NCI-H1436 (cell line): ENCODE results near the gene C13orf42.
"Not testable (repeated sequence)": the region's sequence is repeated elsewhere in the genome, so short reads cannot be mapped to it uniquely, and the experiment has no call there.

ENCODE experiments used
- DNase-seq: peaks from one replicate; lab custom pipeline; 2025; lab: John Stamatoyannopoulos, UW

C13orf42 gene

DNA sequence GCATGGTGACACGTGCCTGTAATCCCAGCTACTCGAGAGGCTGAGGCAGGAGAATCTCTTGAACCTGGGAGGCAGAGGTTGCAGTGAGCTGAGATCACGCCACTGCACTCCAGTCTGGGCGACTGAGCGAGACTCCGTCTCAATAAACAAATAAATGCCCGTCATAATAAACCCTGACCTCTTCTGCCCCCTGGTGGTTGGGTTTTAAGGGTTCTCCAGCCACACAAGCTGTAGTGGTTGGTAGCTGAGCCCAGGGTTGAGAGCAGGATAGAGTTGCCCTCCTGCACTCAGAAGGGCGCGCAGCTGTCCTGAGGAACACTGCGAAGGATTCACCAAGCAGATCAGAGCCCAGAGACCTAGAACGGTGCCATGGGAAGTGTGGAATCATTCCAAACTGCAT, 9.8 kb upstream of the C13orf42 start:
- DNase-seq, result peak; percentile 3

DNA sequence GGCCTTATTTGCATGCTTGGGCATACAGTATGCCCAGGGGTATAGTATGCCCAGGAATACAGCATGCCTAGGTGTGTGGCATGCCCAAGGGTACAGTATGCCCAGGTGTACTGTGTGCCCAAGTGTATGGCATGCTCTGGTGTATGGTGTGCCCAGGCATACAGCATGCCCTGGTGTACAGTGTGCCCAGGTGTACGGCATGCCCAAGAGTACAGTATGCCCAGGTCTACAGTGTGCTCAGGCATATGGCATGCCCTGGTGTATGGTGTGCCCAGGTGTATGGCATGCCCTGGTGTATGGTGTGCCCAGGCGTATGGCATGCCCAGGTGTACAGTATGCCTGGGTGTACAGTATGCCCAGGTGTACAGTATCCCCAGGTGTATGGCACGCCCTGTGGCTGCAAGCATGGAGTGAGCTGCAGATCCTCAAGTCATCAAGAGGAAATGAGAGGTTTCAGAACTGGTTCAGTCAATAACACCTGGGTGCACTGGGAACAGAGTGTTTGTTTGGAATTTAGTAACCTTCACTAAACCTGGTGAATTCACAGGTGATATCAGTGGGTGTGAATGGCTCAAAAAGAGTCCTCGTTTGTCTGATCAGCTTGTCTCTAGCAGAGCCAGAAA, 7.8 kb upstream of the C13orf42 start:
- no peak for DNase-seq

DNA sequence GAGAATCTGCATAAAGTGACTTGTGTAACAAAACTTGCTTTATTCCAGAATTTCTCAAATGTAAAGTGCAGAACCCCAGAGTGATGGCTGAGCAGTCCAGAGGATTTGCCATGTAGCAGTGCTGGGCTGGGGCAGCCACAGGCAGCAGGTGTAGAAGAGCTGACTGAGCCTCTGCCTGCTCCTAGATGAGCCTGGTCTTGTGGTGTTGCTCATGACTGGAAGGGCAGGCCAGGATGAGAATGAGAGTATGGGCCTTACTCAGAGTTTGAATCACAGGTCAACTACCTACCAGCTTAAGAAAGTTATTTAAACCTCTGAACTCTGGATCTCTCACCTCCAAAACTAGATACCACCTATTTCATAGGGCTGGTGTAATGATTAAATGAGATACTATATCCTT, 2.9 kb upstream of the C13orf42 start:
- DNase-seq, result no peak

DNA sequence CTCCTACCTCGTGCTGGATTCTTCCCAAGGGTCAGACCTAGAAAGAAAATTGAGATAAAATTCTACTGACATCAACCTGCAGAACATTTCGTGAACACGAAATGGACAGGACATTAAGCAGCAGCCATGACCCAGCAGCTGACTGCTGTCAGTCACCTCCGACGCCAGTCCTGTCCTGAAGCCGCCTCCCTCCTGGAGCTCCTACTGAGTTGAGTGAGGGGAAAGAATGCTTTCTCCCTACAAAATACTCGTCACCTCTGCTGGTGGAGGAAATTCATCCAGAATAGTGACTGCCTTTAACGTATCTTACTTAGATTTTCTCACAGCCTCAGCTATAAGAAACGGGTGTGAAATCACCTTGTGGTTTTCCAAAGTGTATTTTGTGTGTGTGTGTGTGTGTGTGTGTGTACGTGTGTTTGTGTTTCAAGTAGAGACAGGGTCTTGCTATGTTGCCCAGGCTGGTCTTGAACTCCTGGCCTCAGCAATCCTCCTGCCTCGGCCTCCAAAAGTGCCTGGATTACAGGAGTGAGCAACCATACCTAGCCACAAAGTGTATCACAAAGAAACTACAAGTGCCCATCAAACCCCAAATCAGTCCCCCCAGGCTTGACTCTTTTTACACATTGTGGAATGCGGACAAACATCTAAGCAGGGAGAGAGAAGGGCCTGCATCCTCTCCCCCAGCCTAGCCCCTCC, 2.3 kb upstream of the C13orf42 start:
- no peak for DNase-seq

DNA sequence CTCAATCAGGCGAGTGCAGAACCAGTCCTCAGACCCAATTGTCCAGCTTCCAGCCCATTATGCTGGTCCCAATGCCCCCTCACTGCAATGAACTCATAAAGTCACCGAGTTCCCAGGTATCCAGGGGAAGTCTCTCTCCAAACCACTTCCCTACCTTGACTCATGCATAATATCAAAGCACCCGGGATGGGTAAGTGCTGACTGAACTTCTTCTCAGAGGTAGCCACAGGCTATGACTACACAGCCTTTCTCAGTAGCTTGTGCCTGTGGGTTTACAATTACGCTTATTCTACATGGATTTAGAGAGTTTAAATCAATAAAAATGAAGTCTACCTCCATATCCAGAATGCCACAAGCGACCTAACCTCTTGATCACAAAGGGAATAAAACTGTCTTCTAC, 1.7 kb upstream of the C13orf42 start:
- DNase-seq, result no peak

DNA sequence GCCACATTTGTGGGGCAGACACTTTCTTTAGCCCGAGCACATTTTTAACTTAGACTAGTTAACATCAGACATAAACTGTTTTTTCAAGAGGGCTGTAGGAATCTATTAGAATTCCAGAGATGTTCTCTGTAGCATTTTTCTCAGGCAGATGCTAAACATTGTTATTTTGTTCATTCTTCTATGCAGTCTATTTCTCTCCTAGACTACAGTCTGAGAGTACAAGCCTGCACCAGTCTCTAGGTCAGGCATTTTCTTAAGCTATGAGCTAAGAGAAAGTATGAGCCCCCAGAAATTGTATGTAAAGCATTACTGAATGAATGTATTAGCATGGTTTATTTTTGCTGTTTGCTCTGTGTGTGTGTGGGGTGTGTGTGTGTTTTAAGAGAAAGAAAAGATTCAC, 923 bp upstream of the C13orf42 start:
- DNase-seq, result no peak

DNA sequence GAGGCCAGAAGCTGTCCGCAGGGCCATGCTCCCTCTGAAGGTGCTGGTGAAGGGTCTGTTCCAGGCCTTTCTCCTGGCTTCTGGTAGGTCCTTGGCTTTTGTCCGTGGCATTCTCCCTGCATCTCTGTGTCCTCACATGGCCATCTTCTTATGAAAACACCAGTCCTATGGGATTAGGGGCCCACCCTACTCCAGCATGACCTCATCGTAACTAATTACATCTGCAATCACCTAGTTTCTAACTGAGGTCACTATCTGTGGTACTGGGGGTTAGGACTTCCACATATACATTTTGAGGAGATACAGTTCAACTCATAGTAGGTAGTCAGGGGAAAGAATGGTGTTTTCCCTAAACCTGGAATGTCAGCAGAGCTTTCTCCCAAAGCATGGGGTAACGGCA, 3.1 kb downstream of the C13orf42 start:
- no peak for DNase-seq

DNA sequence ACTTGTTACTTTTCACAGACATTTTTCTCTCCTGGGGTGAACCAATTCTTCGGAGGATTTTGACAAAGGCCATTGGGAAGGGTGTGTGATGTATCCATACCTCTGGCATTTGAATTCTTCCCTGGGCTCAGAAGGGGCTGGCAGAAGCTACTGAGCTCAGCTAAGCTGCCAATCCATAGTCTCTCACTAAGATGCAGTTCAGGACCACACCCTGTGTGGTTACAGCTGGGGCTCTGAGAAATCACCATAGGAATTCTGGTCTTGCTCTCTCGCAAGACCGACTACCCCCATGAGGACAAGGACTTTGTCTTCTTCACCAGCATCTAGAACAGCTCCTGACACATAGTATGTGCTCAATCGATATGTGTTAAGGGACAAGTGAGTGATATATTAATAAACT, 6.0 kb downstream of the C13orf42 start:
- DNase-seq, result no peak

DNA sequence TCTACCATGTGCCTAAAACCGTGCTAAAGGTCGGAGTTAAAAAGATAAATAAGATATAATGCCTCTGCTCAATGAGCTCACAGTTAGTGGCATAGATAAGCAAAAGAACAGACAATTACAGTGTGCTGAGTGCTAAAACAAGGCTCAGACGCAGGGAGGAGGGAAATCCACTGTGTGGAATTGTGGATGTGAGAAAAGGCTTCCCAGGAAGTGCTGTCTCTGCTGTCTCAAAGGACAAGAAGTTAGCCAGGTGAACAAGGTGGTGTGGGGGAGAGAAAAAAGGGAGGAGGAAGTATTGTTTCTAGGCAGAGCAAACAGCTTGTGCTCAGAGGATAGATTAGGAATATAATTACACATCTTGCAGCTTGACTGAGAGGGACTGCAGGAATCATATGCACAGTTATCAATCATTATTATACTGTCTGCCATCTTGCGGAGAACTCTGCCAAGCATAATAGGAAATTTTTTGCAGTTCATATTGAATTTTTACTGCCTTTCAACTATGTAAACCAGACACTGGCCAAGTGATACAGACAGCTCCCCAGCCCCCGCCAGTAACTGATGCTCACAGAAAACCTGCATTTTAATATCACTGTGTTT, 9.3 kb downstream of the C13orf42 start:
- DNase-seq, result no peak

DNA sequence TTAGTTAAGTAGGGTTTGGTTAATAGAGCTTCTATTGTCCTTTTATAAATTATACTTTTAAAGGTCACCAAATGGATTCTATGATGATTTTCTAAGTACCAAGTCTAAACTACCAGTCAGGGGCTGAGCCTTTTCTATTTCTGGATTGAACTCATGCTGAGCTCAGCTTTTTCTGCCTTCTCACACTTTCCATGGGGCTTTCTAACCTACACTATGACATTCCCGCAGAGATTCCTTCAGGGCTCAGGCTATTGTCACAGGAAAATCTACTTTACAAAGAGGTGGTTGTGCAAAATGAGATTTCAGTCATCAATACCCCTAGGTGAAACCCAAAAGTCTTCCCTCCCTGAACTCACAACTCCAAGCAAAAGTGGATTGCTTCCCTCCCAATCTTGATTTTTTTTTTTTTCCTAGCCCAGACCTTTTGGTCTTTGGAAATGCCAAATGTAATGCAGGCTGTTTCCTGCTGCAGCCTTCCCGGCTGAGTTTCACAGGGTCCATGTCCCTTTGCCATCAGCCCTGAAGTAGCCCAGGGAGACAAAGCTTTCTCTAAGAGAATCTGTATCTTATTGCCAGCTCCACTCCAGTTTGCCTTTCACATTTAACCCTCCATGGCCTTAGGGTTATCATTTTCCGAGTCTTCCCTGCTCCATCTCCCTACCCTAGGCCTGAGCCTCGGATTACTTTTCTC, 13.6 kb downstream of the C13orf42 start:
- DNase-seq, result no peak

DNA sequence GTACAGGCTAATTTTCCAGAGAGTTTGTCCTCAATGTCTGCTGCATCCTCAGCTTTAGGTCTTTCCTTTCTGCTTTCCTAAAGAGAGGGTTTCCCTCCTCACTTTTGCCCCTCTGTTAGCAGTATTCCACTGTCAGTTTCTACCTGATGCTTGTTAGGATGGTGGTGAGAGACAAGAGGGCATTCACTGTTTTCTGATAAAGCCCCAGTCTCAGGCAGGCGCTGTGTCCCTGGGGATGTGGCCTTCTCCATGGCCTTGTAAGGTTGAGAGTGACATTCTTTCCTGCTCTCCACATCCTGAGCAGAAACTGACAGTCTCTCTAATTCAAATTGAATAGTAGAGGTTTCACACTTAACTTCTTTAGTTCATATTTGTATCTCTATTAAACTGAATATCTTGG, 14.9 kb downstream of the C13orf42 start:
- DNase-seq, result no peak

DNA sequence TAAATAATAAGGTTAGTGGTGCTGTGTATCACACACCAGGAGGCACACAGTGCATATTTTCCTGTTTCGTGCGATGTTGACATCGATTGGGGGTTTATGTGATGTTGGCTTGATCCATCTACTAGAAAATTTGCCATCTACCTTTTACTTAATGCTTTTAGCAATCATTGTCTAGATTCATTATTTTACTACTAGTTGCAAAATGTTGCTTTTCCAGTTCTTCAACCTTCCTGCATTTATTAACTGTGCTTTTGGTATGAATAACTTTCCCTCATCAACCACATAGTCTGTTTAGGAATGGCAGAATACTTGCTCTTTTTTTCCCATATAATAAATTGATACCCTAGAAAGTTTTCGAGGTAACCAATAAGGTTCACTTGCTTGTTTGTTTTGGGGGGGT, 17.5 kb downstream of the C13orf42 start:
- DNase-seq, result no peak

DNA sequence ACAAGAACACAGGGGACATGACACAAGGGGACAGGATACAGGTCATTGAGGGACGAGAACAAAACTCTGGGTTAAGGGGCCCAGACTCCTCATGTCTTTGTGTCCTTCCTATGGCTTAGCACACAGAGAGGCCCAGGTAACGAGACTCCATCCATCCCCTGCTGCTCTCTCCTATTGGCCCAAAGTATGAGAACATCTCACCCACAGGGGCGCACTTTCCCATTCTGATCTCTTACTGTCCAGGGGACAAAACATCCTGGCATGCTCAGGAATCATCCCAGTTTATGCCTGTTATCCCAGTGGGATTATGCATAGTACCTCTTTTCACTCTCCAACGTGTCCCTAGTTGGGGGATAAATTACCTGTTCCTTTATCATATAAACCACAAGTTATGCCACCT, 19.2 kb downstream of the C13orf42 start:
- DNase-seq, result no peak

DNA sequence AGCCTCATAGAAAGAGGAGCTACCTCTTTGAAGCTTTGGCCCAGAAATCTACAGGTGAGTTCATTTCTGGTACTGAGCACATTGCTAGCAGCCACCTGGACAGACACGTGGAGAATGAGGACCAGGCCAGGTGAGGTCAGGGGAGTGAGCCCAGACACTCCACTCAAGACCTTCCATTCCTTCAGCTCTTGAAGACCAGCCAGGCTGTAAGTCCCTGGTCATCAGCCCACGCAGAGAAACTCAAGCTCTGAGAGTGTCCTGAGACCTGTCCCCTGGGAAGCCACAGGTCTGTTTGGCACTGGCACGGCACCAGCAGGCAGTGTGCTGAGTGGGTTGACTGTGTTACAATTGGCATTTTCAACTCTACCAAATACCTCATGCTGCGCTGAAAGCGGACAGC, 27.4 kb downstream of the C13orf42 start:
- DNase-seq, result no peak

DNA sequence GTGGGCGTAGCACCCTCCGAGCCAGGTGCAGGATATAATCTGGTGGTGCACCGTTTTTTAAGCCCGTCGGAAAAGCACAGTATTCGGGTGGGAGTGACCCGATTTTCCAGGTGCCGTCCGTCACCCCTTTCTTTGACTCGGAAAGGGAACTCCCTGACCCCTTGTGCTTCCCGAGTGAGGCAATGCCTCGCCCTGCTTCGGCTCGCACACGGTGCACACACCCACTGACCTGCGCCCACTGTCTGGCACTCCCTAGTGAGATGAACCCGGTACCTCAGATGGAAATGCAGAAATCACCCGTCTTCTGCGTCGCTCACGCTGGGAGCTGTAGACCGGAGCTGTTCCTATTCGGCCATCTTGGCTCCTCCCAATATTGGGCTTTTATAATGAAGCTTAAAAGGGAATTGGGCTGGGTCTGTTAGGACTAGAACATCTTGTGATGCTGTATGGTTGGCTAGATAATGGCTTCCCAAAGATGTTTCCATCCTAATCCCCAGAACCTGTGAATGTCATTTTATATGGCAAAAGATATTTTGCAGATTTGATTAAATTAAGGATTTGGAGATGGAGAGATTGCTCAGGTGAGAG, 30.5 kb downstream of the C13orf42 start:
- DNase-seq, result not testable (repeated sequence)

DNA sequence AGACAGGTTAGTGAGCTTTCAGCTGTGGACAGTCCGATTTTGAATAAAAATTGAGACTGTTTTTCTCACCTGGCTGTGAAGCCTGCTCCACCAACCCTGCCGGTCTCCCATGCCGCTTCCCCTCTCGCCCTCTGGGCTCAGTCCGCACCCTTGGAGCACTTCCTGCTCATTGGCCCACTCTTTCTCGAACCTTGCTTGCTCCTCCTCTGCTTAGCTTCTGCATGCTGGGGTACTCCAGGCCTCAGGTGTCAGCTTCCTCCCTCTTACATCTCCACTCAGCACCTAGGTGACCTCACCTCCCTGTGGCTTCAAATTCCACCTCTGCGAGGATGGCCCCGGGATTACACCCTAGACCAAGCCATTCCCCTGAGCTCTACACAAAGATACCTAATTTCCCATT, 39.6 kb downstream of the C13orf42 start:
- no peak for DNase-seq

DNA sequence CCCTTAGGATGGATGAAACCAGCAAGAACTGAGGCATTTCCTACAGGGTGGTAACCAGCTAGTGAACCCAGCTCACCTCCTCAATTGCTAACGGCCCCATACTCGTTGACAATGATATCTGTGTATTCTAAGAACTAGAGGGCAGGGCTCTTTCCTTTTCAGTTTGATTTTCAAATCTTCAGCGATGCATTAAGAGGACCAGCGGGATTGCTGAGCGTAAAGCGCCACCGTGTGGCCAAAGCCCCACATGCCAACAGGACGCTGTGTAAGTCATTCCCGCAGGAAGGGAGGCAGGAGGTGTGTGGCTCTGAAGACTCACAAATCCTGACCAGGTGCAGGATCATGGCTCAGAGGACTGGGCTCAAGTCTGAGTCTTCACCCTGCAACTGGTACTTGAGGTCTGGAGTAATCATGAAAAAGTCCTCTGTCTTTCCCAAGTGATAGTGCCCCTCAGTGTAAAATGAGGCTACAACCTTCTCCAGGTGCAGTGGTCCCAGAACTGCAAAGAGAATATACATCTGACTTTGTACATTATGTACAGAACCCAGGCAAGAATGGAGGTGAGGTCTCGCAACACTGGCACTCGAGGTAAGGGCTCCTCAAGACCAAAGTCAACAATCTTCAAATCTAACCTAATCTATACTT, 40.9 kb downstream of the C13orf42 start:
- peak; percentile 54 for DNase-seq

DNA sequence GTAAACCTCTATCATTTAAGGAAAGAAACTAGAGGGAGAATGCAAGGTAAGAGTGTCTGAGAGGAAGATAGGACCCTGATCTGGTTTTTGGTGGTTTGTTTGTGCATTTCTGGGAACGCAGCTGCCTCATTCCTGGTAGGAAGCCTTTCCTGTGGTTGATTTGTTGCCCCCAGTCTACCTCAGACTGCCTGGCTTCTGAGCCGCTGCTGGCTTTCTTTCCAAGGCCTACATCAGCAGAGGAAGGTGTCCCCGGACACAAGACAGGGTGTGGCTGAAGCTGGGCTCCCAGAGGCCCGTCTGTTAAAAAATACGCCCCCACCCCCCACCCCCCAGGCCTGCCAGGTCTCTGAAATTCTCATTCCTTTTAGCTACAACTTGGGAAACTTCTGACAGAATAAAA, 42.6 kb downstream of the C13orf42 start:
- DNase-seq, result no peak

DNA sequence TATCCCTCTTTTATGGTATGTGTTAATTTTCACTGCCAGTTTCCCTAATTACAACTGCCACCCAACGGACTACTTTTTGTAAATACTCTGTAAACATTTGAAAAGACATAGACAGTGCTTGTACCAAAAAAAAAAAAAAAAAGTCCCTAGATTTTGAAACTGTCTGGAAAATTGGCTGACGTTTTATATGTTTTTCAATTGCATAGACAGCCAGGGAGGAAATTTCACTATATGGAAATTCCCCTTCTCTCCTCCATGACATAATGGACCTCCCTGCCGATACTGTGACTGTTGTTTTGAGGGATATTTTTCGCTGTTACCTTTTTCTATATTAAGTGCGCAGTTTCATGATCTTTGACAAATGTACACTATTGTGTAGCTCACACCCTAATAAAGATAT, 43.4 kb downstream of the C13orf42 start:
- DNase-seq, result no peak

DNA sequence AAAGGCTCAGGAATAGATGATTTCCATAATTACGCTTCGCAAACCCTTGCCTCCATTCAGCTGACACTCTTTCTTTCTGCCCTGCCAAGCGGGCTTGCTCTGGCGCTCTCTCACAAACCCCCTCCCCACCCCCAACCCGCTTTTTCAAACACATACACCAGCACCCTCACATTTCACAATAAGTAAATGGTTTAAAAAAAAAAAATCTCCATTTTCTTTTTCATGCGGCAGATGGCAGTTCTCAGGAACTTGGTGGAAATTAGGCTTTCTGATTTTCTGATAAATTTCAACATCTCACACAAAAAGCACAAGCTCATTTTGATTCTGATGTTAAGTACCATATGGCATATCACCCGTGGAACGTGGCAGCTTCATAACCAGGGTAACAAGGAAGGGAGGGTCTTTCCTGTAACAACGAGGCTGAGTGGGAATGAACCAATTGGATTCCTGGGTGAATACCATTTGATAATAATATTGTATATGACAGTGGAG, 43.8 kb downstream of the C13orf42 start:
- DNase-seq, result no peak

DNA sequence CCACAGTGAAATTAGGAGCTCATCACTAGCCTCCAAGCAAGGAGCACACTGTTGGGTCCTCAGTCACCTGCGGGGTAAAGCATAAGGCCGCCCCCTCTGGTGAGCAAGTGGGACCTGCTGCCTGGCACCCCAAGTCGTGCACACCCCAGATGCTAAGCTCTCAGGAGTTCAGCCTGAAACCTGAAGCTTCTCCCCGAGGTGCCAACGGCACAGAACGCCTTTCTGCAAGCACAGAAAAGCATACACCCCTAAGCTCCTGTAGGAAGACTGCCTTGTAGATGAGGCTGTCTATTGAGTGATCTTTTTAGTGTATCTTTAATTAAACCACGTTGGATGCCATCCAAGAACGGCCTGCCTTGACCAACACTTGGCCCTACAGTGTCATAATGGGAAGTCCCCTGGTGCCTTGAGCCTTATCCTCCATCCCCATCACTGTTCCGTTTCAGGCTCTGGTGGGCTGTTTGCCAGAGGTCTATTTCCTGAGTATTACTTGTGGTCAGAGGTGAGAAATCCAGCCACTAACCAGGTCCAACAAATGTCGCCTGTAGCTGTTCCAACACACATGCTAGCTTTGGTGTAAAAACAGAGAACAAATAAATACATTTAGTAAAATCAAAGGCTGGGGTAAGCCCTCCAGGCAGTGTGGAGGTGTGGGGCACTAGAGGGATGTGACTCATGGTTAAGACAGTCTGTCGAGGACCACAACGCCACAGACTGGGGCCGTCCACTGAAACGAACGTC, 44.8 kb downstream of the C13orf42 start:
- no peak for DNase-seq
